Measurements from ENCODE around the gene CDC40.

CDC40 gene

DNA sequence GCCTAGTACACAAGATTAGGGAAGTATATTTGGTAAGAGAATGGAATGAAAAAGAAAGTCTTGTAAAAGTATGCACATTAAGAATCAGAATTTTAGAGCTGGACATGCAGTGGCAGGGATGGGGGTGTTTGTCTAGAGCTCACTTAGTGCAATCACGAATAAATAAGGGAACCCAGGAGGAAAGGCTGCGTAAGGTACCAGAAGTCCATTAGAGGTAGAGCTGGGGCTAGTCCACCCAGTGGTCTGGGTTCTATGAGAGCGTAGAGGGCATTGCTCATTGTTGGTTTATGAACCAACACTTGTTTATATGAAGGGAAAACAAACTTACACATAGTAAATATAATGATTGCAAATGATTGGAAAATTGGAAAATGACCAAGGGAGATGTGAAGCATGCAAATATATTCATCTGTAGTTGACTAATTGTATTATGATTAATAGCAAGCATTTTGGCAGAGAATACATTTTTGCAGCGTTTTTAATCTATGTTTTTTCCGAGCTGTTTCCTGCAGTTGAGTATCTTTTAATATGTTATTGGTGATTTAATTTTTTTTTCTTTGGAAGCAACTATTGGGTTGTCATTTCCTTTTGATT is 3.2 kb downstream of the CDC40 start:
- no peak for DNase-seq (ENCODE audit: low spot score in 2 of 2)
- H3K9me3 ChIP-seq = no peaks in the 10 kb centered on the region
- no peak overlapping the region for H3K4me3 ChIP-seq
- in situ Hi-C loops (cut with MboI; ENCODE audit: low sequenced_read_pairs) = no loop called here
- H3K36me3 ChIP-seq (replicated peaks) = no peaks in the 10 kb centered on the region
- H3K4me1 ChIP-seq = peaks cover 18% of the 10 kb centered on the region
- no peaks in the 10 kb centered on the region for H3K27me3 ChIP-seq (ENCODE audit: low read depth)

DNA sequence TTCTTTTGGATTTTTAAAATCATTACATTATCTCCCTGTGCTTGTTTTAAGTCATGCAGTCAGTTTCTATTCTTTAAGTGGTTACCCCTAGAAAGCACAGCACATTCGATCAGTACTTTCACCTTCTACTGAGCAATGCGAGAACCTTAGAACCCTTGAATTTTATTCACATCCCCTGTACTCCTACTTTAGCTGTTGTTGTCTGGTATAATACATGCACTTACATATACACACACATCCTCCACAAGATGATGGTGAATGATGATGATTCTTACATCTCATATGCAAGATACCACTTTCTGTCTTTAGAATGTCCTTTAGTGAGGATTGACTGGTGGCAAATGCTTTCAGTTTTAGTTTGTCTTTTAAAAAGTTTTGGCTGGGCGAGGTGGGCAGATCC is 5.7 kb downstream of the CDC40 start:
- Histone ChIP-seq H3K9me3 (no peaks in the 10 kb centered on the region), H3K4me1 (peaks cover 18% of the 10 kb centered on the region), H3K27me3 (ENCODE audit: low read depth) (no peaks in the 10 kb centered on the region), H3K36me3 (replicated peaks) (no peaks in the 10 kb centered on the region), H3K4me3 (no peak overlapping the region)
- no peak for DNase-seq (ENCODE audit: low spot score in 2 of 2)
- in situ Hi-C loops (cut with MboI; ENCODE audit: low sequenced_read_pairs) = no loop called here

DNA sequence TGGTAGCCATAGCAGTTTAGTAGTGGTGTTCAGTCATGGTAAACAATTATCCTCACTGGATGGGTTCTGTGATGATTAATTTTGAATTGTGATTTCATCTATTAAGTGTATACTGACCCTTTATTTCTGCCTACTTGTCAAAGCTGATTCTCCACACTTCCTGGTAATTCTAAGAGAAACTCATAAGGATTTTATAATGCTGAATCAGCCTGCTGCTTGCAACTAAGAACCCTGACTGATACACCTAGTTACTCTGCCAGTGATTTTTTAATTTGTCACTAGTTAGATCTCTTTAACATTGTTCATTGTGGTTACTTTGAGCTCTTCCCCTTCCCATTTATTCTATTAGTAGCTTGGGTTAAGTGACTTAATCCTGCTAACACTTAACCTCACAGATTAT is 8.6 kb downstream of the CDC40 start:
- in situ Hi-C loops (cut with MboI; ENCODE audit: low sequenced_read_pairs) = no loop called here
- Histone ChIP-seq H3K9me3 (no peaks in the 10 kb centered on the region), H3K4me1 (no peaks in the 10 kb centered on the region; the same call in 1 of the 2 replicates), H3K27me3 (ENCODE audit: low read depth) (no peaks in the 10 kb centered on the region), H3K4me3 (no peak overlapping the region), H3K36me3 (replicated peaks) (peaks cover 2% of the 10 kb centered on the region; the same call in 1 of the 2 replicates)
- no peak for DNase-seq (ENCODE audit: low spot score in 2 of 2)

DNA sequence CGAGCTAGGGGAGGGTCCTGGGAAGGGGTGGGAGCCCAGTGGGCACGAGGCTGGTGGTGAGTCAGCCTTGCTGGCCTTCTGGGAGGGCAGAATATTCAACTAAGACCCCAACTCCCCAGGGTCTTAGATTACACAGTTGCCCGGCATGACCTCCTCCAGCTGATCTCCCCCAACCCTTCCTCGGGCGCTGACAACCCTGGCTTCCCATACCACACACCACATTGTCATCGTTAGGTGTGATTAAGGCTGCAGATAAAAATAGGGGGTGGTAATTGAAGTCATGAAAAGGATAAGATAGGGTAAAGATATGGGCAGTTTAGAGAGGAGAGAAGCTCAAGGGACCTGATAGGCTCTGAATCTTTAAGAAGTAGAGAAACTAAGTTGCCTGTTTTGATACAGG is 10.5 kb downstream of the CDC40 start:
- H3K4me3 ChIP-seq = no peak overlapping the region
- in situ Hi-C loops (cut with MboI; ENCODE audit: low sequenced_read_pairs) = no loop called here
- no peaks in the 10 kb centered on the region; the same call in 1 of the 2 replicates for H3K4me1 ChIP-seq
- H3K36me3 ChIP-seq (replicated peaks) = peaks cover 6% of the 10 kb centered on the region; the same call in 1 of the 2 replicates
- no peak for DNase-seq (ENCODE audit: low spot score in 2 of 2)
- no peaks in the 10 kb centered on the region for H3K27me3 ChIP-seq (ENCODE audit: low read depth)
- H3K9me3 ChIP-seq = no peaks in the 10 kb centered on the region

DNA sequence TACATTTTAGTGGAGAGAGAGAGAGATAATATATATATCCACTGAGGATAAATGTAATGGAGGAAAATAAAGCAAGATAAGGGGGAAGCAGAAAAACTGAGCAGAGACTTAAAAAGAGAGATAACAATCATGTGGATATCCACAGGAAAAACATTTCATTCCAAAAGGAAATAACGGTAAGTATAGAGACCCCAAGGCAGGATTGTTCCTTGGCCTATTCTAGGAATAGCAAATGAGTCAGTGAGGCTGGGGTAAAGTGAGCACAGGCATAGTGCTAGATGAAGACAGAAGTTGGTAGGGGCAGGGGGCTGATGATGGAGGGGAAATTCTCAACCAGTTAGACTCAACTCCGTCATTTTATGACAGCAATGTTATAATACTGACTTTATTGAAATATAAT is 11.2 kb downstream of the CDC40 start:
- no peaks in the 10 kb centered on the region for H3K27me3 ChIP-seq (ENCODE audit: low read depth)
- H3K36me3 ChIP-seq (replicated peaks) = peaks cover 6% of the 10 kb centered on the region; the same call in 1 of the 2 replicates
- no peaks in the 10 kb centered on the region; the same call in 1 of the 2 replicates for H3K4me1 ChIP-seq
- no peak for DNase-seq (ENCODE audit: low spot score in 2 of 2)
- no peak overlapping the region for H3K4me3 ChIP-seq
- no peaks in the 10 kb centered on the region for H3K9me3 ChIP-seq
- in situ Hi-C loops (cut with MboI; ENCODE audit: low sequenced_read_pairs) = no loop called here

DNA sequence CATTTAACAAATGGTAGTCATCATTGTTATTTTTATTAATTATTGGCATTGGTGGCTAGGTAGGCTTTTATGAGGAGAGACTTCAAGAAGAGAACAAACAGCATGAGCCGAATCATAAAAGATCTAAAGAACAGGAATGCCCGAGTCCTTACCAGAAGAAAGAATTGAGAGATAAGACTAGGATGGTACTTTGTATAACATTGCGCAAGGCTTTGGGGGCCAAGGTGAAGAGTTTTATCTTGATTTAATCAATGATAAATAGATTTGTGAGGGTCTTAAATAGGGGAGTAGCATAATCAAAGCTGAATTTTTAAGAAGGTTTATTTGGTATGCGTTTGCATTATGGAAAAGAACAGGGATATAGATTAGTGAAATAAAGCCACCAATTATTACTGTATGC is 15.4 kb downstream of the CDC40 start:
- no peak overlapping the region for H3K4me3 ChIP-seq
- H3K27me3 ChIP-seq (ENCODE audit: low read depth) = no peaks in the 10 kb centered on the region
- in situ Hi-C loops (cut with MboI; ENCODE audit: low sequenced_read_pairs) = no loop called here
- H3K36me3 ChIP-seq (replicated peaks) = peaks cover 6% of the 10 kb centered on the region; the same call in 1 of the 2 replicates
- H3K9me3 ChIP-seq = no peaks in the 10 kb centered on the region
- H3K4me1 ChIP-seq = no peaks in the 10 kb centered on the region
- no peak for DNase-seq (ENCODE audit: low spot score in 2 of 2)

DNA sequence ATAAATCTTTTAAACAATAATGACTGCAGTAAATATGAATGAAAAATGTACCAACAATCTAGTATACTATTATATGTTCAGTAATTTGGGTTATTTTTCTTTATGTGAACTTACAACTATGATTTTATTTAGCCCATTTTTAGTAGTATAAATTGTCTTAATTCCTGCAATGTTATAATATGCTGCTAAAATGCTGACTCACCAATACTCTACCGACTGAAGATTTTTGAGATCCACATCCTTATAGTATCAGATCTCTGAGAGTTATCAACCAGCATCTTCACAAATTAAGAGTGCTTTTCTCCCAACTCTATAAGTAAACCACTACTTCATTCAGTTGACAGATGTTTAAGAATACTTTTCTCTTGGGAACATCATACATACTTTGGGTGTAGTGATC is 16.6 kb downstream of the CDC40 start:
- Histone ChIP-seq H3K36me3 (replicated peaks) (peaks cover 6% of the 10 kb centered on the region; the same call in 1 of the 2 replicates), H3K27me3 (ENCODE audit: low read depth) (no peaks in the 10 kb centered on the region), H3K4me1 (no peaks in the 10 kb centered on the region), H3K9me3 (no peaks in the 10 kb centered on the region), H3K4me3 (no peak overlapping the region)
- no peak for DNase-seq (ENCODE audit: low spot score in 2 of 2)
- in situ Hi-C loops (cut with MboI; ENCODE audit: low sequenced_read_pairs) = no loop called here

DNA sequence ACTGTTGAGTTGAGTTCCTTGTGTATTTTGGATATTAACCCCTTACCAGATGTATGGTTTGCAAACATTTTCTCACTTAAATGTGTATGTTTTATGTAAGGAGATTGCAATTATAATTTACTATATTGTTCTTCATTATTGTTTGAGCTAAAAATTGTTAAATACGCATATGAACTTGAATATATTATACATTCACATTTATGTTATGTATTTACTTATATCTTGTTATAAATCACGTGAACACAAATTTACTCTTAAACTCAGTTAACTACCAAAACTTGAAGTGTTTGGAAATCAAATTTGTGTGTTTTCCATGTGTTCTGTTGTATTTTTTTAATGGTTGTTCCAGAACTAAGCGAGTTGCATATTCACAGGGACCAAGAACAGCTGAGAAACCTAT is 18.3 kb downstream of the CDC40 start:
- in situ Hi-C loops (cut with MboI; ENCODE audit: low sequenced_read_pairs) = no loop called here
- Histone ChIP-seq H3K4me1 (no peaks in the 10 kb centered on the region), H3K36me3 (replicated peaks) (peaks cover 6% of the 10 kb centered on the region; the same call in 1 of the 2 replicates), H3K4me3 (no peak overlapping the region), H3K27me3 (ENCODE audit: low read depth) (no peaks in the 10 kb centered on the region), H3K9me3 (no peaks in the 10 kb centered on the region)
- DNase-seq (ENCODE audit: low spot score in 2 of 2) = no peak

DNA sequence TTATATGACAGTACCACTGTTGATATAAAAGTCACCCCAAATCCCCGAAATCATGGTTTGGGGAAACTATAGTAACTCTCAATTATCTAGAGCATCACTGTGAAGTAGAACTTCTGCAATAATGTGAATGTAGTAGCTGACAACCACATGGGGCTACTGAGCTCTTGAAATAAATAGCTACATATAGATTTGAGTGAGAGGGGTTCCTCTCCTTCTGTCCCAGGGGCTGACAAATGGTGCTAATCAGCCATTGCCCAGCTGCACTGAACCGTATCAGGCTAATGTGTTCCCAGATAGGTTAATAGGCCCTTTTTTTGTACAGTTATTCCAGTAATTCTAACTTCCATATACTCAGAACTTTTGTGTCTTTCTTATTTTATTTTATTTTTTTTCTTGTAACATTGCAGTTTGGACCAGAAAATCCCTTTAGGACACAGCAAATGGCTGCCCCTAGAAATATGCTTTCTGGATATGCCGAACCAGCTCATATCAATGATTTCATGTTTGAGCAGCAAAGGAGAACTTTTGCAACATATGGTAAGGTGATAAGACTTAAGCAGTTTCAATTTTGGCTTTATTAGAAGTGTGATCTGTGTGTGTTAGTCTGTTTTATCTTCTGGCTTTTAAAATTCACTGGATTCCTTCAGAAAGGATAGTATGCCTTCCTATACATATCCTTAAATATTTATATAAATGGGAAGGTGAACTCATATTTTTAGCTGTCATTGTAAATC is 21.1 kb downstream of the CDC40 start:
- no peaks in the 10 kb centered on the region for H3K36me3 ChIP-seq (replicated peaks)
- no peaks in the 10 kb centered on the region for H3K9me3 ChIP-seq
- H3K4me1 ChIP-seq = no peaks in the 10 kb centered on the region
- no peak overlapping the region for H3K4me3 ChIP-seq
- H3K27me3 ChIP-seq (ENCODE audit: low read depth) = no peaks in the 10 kb centered on the region
- DNase-seq (ENCODE audit: low spot score in 2 of 2) = no peak
- in situ Hi-C loops (cut with MboI; ENCODE audit: low sequenced_read_pairs) = no loop called here

DNA sequence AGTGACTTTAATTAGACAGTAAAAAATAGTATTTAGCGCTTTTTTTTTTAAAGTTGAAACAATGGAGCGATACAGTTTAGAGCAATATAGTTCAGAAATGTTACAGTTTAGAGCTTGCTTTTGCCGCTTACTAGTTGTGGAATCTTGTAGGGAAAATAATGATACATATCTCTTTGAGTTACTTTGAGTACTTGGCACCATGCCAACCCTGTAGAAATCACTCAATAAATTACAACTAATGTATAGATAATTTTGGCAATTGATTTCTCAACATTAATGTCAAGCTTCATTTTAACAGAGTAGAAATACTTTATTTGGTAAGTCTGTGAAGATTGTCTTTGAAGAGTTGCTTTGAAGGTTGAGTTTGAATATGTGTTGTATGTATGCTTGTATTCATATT is 27.4 kb downstream of the CDC40 start:
- in situ Hi-C loops (cut with MboI; ENCODE audit: low sequenced_read_pairs) = no loop called here
- H3K36me3 ChIP-seq (replicated peaks) = peaks cover 12% of the 10 kb centered on the region
- no peak for DNase-seq (ENCODE audit: low spot score in 2 of 2)
- no peaks in the 10 kb centered on the region for H3K27me3 ChIP-seq (ENCODE audit: low read depth)
- H3K4me1 ChIP-seq = no peaks in the 10 kb centered on the region
- H3K4me3 ChIP-seq = no peak overlapping the region
- H3K9me3 ChIP-seq = no peaks in the 10 kb centered on the region

DNA sequence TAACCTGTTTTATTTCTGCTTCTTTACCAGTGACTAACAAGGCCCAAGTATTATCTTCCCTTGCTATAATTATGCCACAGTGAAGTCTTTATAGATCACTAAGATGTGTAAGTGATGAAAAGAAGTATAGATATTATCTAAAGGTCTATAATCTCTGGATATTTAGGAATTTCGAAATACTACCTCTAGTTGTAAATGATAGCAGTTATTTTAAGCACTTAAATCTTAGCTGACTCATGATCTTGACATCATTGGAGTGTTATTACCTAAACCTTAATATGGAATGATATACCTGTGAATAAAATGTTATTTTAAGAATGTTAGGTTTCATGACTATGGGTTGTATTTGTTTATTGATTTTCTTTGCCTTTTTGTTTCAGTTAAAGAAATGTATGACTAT is 31.5 kb downstream of the CDC40 start:
- in situ Hi-C loops (cut with MboI; ENCODE audit: low sequenced_read_pairs) = no loop called here
- peaks cover 27% of the 10 kb centered on the region for H3K36me3 ChIP-seq (replicated peaks)
- H3K4me1 ChIP-seq = no peaks in the 10 kb centered on the region
- DNase-seq (ENCODE audit: low spot score in 2 of 2) = no peak
- no peaks in the 10 kb centered on the region for H3K9me3 ChIP-seq
- no peaks in the 10 kb centered on the region for H3K27me3 ChIP-seq (ENCODE audit: low read depth)
- H3K4me3 ChIP-seq = no peak overlapping the region

DNA sequence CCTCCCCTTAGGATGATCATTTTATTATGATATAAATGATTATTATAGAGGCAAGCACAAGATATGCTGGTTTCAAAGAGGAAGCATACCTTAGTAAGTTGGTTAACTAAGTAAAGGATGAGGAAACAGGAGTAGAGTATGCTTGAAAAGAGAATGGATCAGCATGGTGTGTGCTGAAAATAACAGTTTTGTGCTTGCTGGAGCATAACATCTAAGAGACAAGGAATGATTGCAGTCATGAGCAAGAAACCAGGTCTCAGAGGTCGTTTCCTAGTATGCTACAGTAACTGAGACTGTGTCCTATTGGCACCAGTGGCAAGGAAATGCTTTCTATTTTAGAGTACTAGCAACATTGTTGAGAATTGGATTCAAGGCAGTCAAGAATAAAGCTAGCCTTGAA is 34.1 kb downstream of the CDC40 start:
- no peaks in the 10 kb centered on the region for H3K4me1 ChIP-seq
- DNase-seq (ENCODE audit: low spot score in 2 of 2) = no peak
- H3K4me3 ChIP-seq = no peak overlapping the region
- in situ Hi-C loops (cut with MboI; ENCODE audit: low sequenced_read_pairs) = no loop called here
- H3K27me3 ChIP-seq (ENCODE audit: low read depth) = no peaks in the 10 kb centered on the region
- no peaks in the 10 kb centered on the region for H3K9me3 ChIP-seq
- H3K36me3 ChIP-seq (replicated peaks) = peaks cover 32% of the 10 kb centered on the region

DNA sequence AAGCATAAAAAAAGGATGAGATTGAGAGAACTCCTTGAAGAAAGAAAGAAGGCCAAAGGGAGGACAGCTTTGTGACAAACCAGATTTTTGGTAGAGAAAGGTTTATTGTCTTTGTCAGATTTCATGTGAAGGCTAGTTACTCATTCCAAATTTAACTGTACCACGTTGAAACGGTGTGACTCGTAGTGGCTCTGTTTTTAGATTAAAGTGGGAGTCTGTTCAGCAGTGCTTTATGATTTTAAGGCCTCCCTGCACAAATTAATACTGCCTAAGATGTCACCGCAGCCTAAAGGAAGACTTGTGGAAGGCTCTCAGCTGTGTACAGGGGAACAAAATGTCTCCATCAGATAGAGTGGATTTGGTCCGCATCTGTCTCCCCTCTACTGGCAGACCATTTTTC is 35.9 kb downstream of the CDC40 start:
- H3K9me3 ChIP-seq = no peaks in the 10 kb centered on the region
- no peak for DNase-seq (ENCODE audit: low spot score in 2 of 2)
- peaks cover 45% of the 10 kb centered on the region for H3K36me3 ChIP-seq (replicated peaks)
- in situ Hi-C loops (cut with MboI; ENCODE audit: low sequenced_read_pairs) = no loop called here
- no peak overlapping the region for H3K4me3 ChIP-seq
- no peaks in the 10 kb centered on the region for H3K27me3 ChIP-seq (ENCODE audit: low read depth)
- H3K4me1 ChIP-seq = no peaks in the 10 kb centered on the region

DNA sequence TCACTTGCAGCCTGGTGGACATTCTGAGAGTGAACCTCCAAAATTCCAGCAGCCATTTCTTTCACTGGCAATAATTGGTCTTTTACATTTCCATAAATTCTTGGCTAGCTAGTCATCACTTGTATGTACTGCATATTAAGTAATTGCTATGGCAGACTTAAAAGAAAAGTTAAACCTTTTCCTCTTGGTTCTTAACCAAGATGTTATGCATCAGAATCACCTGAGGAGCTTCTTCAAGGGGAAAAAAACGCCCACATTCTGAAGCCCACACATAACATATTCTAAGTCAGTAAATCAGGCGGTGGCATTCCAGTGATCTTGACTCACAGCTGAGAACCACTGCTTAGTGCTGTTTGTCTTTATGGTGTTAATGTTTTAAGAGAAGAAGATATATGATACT is 37.0 kb downstream of the CDC40 start:
- Histone ChIP-seq H3K4me1 (no peaks in the 10 kb centered on the region), H3K9me3 (no peaks in the 10 kb centered on the region), H3K36me3 (replicated peaks) (peaks cover 40% of the 10 kb centered on the region), H3K4me3 (no peak overlapping the region), H3K27me3 (ENCODE audit: low read depth) (no peaks in the 10 kb centered on the region)
- DNase-seq (ENCODE audit: low spot score in 2 of 2) = no peak
- in situ Hi-C loops (cut with MboI; ENCODE audit: low sequenced_read_pairs) = no loop called here
